Brain pericyte (primary cell): ENCODE data around the gene SETD1B.

ENCODE experiments used
- DNase-seq: peaks from one replicate; pipeline ENCODE4 v3.0.0-alpha.2; 2012; ENCODE audit warnings: low read depth, low spot score

SETD1B gene

GRCh38 chr12:121795034-121795968 is 8.5 kb upstream of the SETD1B start:
- DNase-seq, result no peak

GRCh38 chr12:121796855-121797751 is 6.7 kb upstream of the SETD1B start:
- DNase-seq, result no peak

GRCh38 chr12:121797937-121798786 is 5.6 kb upstream of the SETD1B start:
- DNase-seq, result no peak

- DNase-seq, result no peak
Observed at GRCh38 chr12:121798787-121799155, 5.0 kb upstream of the SETD1B start.

GRCh38 chr12:121799156-121799841 is 4.5 kb upstream of the SETD1B start:
- no peak for DNase-seq

- peak; percentile 47 for DNase-seq
Observed at GRCh38 chr12:121799842-121800693, 3.7 kb upstream of the SETD1B start.

GRCh38 chr12:121800694-121801594 is 2.9 kb upstream of the SETD1B start:
- DNase-seq, result no peak

GRCh38 chr12:121801595-121802484 is 2.0 kb upstream of the SETD1B start:
- DNase-seq, result no peak

- no peak for DNase-seq
Observed at GRCh38 chr12:121802485-121802842, 1.3 kb upstream of the SETD1B start.

GRCh38 chr12:121802843-121803698 is 738 bp upstream of the SETD1B start:
- DNase-seq, result peak; percentile 87

GRCh38 chr12:121804417-121805111 is 755 bp downstream of the SETD1B start:
- DNase-seq, result no peak

- DNase-seq, result no peak
Observed at GRCh38 chr12:121805171-121806008, 1.6 kb downstream of the SETD1B start.

GRCh38 chr12:121806009-121806545 is 2.3 kb downstream of the SETD1B start:
- no peak for DNase-seq

GRCh38 chr12:121806546-121807423 is 3.0 kb downstream of the SETD1B start:
- DNase-seq, result no peak
